A673 (cell line): Measurements from ENCODE around the gene DLEU7. TPM values are rescaled to one million over a fixed set of nuclear protein-coding genes. Genes with fewer than 3 reads are reported as not detected.

Experiments used
- BruUV-seq: library from RNA; stranded (reverse); fragments of 400-500 nt; replicated peaks from 2 replicates; lab custom pipeline; 2021; lab: Mats Ljungman, UMichigan
- CTCF ChIA-PET: fragments of 300-600 bp; sonication (Branson Sonifier 250); formaldehyde crosslinking; loops from one replicate; lab custom pipeline; 2022; ENCODE audit warnings: antibody characterized with exemption; lab: Charles Lee
- POLR2A ChIA-PET: fragments of 300-600 bp; sonication (Branson Sonifier 250); formaldehyde crosslinking; loops from one replicate; lab custom pipeline; 2022; ENCODE audit warnings: antibody characterized with exemption; ENCODE audit not compliant: low non-redundant PET; lab: Charles Lee
- DNase-seq: peaks from one replicate; pipeline ENCODE4 v3.0.0-alpha.2; 2015; ENCODE audit warnings: low spot score
- H3K27ac ChIP-seq: fragments of 200-600 bp; sonication (generic); 2 replicates; pipeline ENCODE4 v1.5.1; 2016; ENCODE audit warnings: mixed run types, low read depth, mild to moderate bottlenecking, mixed read lengths, antibody characterized with exemption, low read length; ENCODE audit not compliant: poor library complexity, severe bottlenecking
- H3K27me3 ChIP-seq: fragments of 200-600 bp; sonication (generic); replicated peaks from 2 replicates; pipeline ENCODE4 v1.6.1; 2017; ENCODE audit warnings: mixed run types, low read depth, mild to moderate bottlenecking, mixed read lengths, antibody characterized with exemption, low read length; ENCODE audit not compliant: insufficient read depth, poor library complexity
- H3K36me3 ChIP-seq: fragments of 200-600 bp; sonication (generic); 2 replicates; pipeline ENCODE4 v1.6.1; 2016; ENCODE audit warnings: mixed run types, mild to moderate bottlenecking, mixed read lengths, antibody characterized with exemption, low read length; ENCODE audit not compliant: insufficient read depth, poor library complexity, severe bottlenecking
- H3K4me1 ChIP-seq: fragments of 200-600 bp; sonication (generic); 2 replicates; pipeline ENCODE4 v1.6.1; 2017; ENCODE audit warnings: mixed run types, mild to moderate bottlenecking, mixed read lengths, antibody characterized with exemption, low read length; ENCODE audit not compliant: insufficient read depth, poor library complexity, severe bottlenecking
- H3K4me3 ChIP-seq: fragments of 200-600 bp; sonication (generic); 2 replicates; pipeline ENCODE4 v1.5.1; 2016; ENCODE audit warnings: low read depth, mixed run types, mild to moderate bottlenecking, mixed read lengths, low read length; ENCODE audit not compliant: poor library complexity, severe bottlenecking
- H3K9me3 ChIP-seq: fragments of 200-600 bp; sonication (generic); 2 replicates; pipeline ENCODE4 v1.6.1; 2016; ENCODE audit warnings: mixed run types, low read depth, mild to moderate bottlenecking, mixed read lengths, antibody characterized with exemption, low read length; ENCODE audit not compliant: poor library complexity, severe bottlenecking
- CTCF ChIP-seq: fragments of 300-800, 200-600 bp; sonication (generic); conservative IDR thresholded peaks from 2 replicates; pipeline ENCODE4 v1.5.1; 2017; ENCODE audit warnings: low read depth, mild to moderate bottlenecking, antibody characterized with exemption, low read length, moderate library complexity, mixed read lengths
- EZH2 ChIP-seq: fragments of 200-600 bp; sonication (generic); IDR thresholded peaks from 2 replicates; pipeline ENCODE4 v1.6.1; 2017; ENCODE audit warnings: borderline replicate concordance, low read depth, mild to moderate bottlenecking, mixed read lengths, antibody characterized with exemption, low read length; ENCODE audit not compliant: poor library complexity, severe bottlenecking
- intact Hi-C: fragments of 100-400 bp; cut with micrococcal nuclease; formaldehyde crosslinking; loops from one replicate; pipeline ENCODE4 v1.10.0; 2022; ENCODE audit not compliant: unreplicated experiment
- total RNA-seq: library from RNA; stranded (reverse); gene quantifications from 2 replicates; pipeline ENCODE4 v1.2.3, GENCODE V29; 2021

Gene DLEU7
- total RNA-seq, 1 experiment from 2014 or later = not detected

GRCh38 chr13:50794226-50794625 lies 49.3 kb downstream of the DLEU7 start:
- TF ChIP-seq EZH2 = no peak
- BruUV-seq = no TSS peak
- no peaks in the 10 kb centered on the region for H3K9me3 ChIP-seq
- no peak for DNase-seq
- H3K27ac ChIP-seq = no peak overlapping the region
- intact Hi-C loops = loop anchor here (10.0 kb wide), 1 partner anchor 239 kb away; no protein-coding TSS in a partner anchor
- no peaks in the 10 kb centered on the region for H3K27me3 ChIP-seq
- no peak overlapping the region for H3K4me3 ChIP-seq
- H3K36me3 ChIP-seq = no peaks in the 10 kb centered on the region
- CTCF ChIA-PET = no interaction called here
- H3K4me1 ChIP-seq = no peaks in the 10 kb centered on the region
- POLR2A ChIA-PET = no interaction called here

GRCh38 chr13:50793026-50793425 lies 50.5 kb downstream of the DLEU7 start:
- H3K27ac ChIP-seq = no peak overlapping the region
- TF ChIP-seq EZH2 = no peak
- TF ChIP-seq CTCF = no peak
- no peaks in the 10 kb centered on the region for H3K4me1 ChIP-seq
- DNase-seq = no peak
- H3K27me3 ChIP-seq = no peaks in the 10 kb centered on the region
- no peaks in the 10 kb centered on the region for H3K36me3 ChIP-seq
- POLR2A ChIA-PET = no interaction called here
- no TSS peak for BruUV-seq
- H3K4me3 ChIP-seq = no peak overlapping the region
- CTCF ChIA-PET = no interaction called here
- intact Hi-C loops = loop anchor here (10.0 kb wide), 1 partner anchor 238 kb away; no protein-coding TSS in a partner anchor
- no peaks in the 10 kb centered on the region for H3K9me3 ChIP-seq

- no peak for DNase-seq
- no peaks in the 10 kb centered on the region for H3K9me3 ChIP-seq
- H3K27me3 ChIP-seq = no peaks in the 10 kb centered on the region
- H3K4me3 ChIP-seq = no peak overlapping the region
- no peak overlapping the region for H3K27ac ChIP-seq
- BruUV-seq = no TSS peak
- TF ChIP-seq EZH2 (no peak), CTCF (no peak)
- no peaks in the 10 kb centered on the region for H3K36me3 ChIP-seq
- ChIA-PET CTCF (no interaction called here), POLR2A (no interaction called here)
- intact Hi-C loops = no loop called here
- H3K4me1 ChIP-seq = no peaks in the 10 kb centered on the region
Measured at GRCh38 chr13:50788551-50789210, 54.8 kb downstream of the DLEU7 start.
